Raji (cell line): Measurements from ENCODE around the gene TICAM2.

Experiments used
- POLR2A ChIP-seq: IDR thresholded peaks from 2 replicates; pipeline ENCODE4 v1.6.1; 2011; ENCODE audit warnings: low read depth, low read length, control low read depth; ENCODE audit not compliant: insufficient read depth

The TICAM2 gene, protein sequence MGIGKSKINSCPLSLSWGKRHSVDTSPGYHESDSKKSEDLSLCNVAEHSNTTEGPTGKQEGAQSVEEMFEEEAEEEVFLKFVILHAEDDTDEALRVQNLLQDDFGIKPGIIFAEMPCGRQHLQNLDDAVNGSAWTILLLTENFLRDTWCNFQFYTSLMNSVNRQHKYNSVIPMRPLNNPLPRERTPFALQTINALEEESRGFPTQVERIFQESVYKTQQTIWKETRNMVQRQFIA

GRCh38 chr5:115601701-115602590 is at the start of gene TICAM2:
TICAM2 (minus strand) TSS chr5:115602479; CDS start chr5:115581256, 21,223 bp downstream.
- peak; percentile 23; the same call in 1 of the 2 replicates for TF ChIP-seq POLR2A

GRCh38 chr5:115649541-115649940 is 47.3 kb upstream of the TICAM2 start:
- TF ChIP-seq POLR2A = no peak

DNA sequence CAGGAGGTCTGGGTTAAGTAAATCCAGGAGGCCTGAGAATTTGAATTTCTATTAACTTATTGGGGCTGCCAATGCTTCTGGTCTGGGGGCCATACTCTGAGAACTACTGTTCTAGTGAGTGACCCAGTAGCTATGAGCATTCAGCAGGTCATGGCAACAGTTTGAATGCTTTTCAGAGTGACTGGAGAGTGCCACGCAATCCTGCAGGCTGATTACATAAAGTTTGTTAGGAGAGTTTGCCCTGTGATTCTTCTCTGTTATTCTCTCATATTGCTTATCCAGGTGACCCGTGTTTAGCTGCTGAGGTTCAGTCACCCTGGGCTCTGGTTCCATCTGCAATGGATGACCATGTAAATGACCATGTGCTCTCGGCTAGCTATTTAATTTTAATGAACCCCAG is 45.8 kb upstream of the TICAM2 start:
- no peak for TF ChIP-seq POLR2A

DNA sequence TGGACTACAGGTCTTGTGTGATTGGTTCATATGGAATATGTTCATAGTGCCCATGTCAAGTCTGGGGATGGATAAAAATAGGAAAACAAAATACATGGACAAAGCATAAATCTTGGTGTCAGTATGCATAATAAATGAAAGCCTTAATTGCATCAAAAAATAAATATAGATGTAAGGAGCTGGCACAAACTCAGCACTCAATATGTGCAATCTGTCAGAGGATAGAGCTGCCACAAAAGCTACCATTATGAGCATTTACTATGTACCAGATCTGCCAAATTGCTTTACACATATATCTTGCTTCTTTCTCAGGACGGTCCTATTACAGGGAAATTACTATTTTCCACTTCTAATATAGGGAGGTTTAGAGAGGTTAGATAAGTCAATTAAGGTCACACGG is 41.8 kb upstream of the TICAM2 start:
- TF ChIP-seq POLR2A = no peak

DNA sequence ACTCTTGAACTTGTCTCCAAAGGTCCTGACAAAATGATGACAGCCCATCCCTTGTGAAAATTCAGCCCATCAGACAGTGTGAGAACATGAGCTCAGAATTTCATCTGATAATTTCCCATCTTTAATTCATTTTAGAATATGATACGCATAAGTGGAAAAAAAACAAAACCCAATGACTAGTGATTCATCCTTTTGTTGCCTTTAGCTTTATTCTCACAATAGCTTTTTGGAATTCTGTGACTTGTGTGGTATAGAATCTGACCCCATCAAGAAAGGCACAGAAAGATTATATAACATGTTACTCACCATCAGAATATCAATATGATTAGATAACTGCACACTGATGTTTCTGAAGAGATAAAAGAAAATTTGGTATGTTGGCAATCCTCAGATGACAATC is 39.7 kb upstream of the TICAM2 start:
- TF ChIP-seq POLR2A = no peak

DNA sequence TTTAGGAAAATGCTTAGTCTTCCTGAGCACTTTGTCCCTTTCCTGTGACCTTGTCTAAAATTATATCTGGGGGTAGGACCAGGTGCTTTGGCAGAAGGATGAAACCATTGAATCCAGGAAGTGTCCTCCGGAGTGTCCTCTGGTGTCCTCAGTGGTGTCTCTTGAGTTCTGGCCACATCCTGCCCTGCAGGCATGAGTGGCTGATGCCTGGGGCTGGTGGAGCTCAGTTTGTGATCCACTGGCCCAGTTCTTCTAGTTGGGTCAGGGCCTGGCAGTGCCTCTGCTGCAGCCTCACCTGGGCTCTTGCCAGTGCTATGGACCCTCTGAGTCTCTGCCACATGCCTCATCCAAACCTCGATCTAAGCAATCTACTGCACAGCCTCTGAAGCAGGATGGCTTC is 38.0 kb upstream of the TICAM2 start:
- TF ChIP-seq POLR2A = no peak

GRCh38 chr5:115639377-115639776 is 37.1 kb upstream of the TICAM2 start:
- no peak for TF ChIP-seq POLR2A

GRCh38 chr5:115637507-115637906 is 35.2 kb upstream of the TICAM2 start:
- TF ChIP-seq POLR2A = no peak

DNA sequence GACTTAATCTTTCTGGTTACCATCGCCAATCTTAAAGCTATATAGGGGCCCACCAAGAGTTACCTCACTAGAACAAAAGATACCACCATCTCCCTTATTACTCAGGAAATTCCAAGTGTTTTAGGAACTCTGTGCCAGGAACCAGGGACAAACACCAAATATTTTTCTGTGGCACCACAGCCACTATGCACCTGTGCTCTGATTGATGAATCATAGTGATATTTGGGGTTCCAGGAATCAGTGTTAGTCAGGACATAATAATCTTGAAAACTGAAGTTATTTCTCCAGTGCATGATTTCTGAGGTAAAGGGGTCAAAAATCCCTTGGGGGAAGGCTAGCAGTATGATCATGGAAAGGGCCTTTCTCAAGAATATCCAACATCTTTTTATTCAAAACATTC is 33.7 kb upstream of the TICAM2 start:
- no peak for TF ChIP-seq POLR2A

GRCh38 chr5:115634343-115635132 is 32.3 kb upstream of the TICAM2 start:
- no peak for TF ChIP-seq POLR2A

- TF ChIP-seq POLR2A = no peak
Observed at GRCh38 chr5:115629903-115630302, 27.6 kb upstream of the TICAM2 start.

GRCh38 chr5:115627295-115627865 is 25.1 kb upstream of the TICAM2 start:
- no peak for TF ChIP-seq POLR2A

- TF ChIP-seq POLR2A = no peak
Observed at GRCh38 chr5:115626445-115626823, 24.2 kb upstream of the TICAM2 start.

- peak; percentile 89 for TF ChIP-seq POLR2A
Observed at GRCh38 chr5:115625579-115626444, 23.5 kb upstream of the TICAM2 start, which contains the start of gene TMED7. TMED7 (minus strand) TSS chr5:115626036; CDS start chr5:115625792, 244 bp downstream.

DNA sequence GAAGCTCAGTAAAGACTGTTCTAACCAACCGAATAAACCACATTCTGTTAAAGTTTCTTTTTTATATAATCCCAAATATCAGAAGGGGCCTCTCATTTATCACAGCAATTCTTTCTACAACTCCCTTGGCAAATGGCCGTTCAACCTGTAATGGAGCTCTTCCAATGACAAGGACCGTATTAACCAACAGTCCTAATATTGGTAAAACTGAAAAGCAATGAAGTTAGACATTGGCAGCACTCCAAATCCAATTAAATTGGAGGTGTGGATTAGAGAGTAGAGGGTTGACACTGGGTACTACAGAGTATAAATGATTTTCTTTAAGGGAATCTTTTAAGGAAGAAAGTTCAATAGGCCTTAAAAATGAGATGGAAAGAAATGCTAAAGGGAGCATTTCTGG is 22.7 kb upstream of the TICAM2 start:
- TF ChIP-seq POLR2A = no peak

DNA sequence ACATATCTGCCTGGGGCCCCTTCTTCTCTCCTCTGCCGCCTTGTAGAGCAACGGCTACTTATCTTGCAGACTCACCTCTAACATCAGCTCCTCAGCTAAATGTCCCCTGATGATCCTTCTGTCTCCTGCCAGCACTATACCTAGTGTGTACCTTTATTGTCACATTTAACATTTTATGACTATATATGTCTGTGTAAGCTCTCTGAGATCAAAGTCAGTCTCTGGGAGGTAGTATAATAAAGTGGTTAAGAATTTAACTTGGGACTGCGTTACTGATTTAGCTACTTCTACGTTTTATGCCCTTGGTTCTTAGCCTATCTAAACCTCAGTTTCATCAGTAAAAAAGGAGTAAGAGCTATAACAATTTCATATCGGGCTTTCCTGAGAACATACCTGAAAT is 21.4 kb upstream of the TICAM2 start:
- TF ChIP-seq POLR2A = no peak
